ENCODE measurements around the gene ATP8B4.

The ATP8B4 gene

DNA sequence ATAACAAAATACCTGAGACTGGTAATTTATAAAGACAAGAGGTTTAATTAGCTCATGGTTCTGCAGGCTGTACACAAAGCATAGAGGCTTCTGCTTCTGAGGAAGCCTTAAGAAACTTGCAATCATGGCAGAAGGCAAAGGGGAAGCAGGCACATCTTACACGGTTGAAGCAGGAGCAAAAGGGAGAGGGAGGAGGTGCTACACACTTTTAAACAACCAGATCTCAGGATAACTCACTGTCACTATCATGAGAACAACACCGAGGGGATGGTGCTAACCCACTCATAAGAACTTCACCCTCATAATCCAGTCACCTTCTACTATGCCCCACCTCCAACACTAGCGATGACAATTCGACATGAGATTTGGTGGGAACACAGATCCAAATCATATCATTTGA is 54.4 kb downstream of the ATP8B4 start:
- DNase-seq: no peak

- DNase-seq: no peak
These were observed 55.8 kb downstream of the ATP8B4 start for GRCh38 chr15:50063226-50063625.

GRCh38 chr15:50061503-50061902 is 57.5 kb downstream of the ATP8B4 start:
- no peak for DNase-seq

DNA sequence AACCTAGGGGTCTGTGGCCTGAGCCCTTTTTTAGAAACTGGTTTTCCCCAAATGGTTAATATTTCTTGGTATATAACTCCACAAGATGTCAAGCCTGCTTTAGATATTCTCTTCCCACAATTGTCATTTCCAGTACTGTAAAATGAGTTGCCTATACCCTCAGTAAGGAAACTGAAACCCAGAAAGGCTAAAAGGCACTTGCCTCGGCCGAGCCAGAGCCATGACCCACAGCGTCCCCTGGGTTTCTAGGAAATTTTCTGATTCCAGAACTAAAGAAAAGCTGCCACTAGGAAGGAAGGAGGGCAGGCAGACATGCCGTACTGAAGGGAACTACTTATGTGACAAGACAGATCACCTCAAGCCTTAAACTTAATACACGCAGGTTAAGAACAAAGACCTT is 59.1 kb downstream of the ATP8B4 start:
- no peak for DNase-seq

GRCh38 chr15:50059203-50059772 is 59.7 kb downstream of the ATP8B4 start:
- DNase-seq: no peak

GRCh38 chr15:50057905-50058639 is 61.0 kb downstream of the ATP8B4 start:
- no peak for DNase-seq

GRCh38 chr15:50057196-50057595 is 61.8 kb downstream of the ATP8B4 start:
- no peak for DNase-seq

- DNase-seq: no peak
These were observed 63.3 kb downstream of the ATP8B4 start for GRCh38 chr15:50055750-50056157.

DNA sequence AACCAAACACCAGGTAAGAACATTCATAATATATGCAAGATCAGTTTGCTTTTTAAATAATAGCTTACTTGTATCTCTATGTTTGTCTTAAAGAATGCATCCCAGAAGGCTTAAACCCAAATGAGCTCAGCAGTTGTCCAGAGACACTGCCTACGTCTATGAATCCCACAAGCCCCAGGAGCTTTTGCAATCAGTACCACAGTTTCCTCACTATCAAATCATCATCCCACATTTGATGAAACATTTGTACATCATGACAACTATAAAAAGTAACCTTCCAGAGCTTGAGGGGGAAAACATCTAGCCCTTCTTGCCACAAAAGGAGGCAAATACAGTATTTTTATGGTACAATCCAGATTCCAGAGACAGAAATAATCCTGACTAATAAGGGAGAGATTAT is 63.7 kb downstream of the ATP8B4 start:
- peak; percentile 73 for DNase-seq

GRCh38 chr15:50053055-50053856 is 65.8 kb downstream of the ATP8B4 start:
- no peak for DNase-seq

GRCh38 chr15:50051811-50052419 is 67.1 kb downstream of the ATP8B4 start:
- DNase-seq: peak; percentile 82

GRCh38 chr15:50050986-50051743 is 67.9 kb downstream of the ATP8B4 start:
- DNase-seq: no peak

DNA sequence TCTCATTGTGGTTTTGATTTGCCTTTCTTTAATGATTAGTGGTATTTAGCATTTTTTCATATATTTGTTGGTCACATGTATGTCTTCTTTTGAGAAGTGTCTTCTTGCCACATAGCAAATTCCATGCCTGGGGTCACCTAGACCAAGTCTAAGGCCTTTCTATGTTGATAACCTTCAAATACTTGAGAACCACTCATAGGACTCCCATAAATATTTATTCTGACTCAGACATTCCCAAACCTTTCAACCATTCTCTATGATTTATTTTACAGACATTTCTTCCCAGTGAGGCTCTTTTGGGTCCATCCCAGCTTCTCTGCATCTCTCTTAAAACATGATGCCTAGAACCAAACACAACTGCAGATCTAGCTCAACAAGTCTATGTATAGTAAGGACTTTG is 69.2 kb downstream of the ATP8B4 start:
- DNase-seq: peak; percentile 53

- no peak for DNase-seq
These were observed 72.2 kb downstream of the ATP8B4 start for GRCh38 chr15:50046867-50047266.

DNA sequence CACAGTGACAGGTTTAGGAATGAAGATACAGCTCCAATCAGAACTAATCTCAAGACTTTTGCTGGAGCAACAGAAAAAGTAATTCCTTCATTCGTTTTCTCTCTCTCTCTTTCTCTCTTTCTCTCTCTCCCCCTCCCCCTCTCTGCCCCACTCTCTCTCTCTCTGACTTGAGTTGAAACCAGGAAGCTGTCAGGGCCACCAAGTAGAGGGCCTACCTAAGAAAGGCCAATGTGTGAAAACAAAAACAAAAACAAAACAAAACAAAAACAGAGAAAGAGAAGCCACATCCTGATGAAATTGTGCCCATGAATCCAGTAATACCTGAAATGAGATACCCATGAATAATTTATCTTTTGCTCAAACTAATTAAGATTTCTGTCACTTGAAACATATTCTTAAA is 72.9 kb downstream of the ATP8B4 start:
- DNase-seq: no peak

- DNase-seq: no peak
These were observed 74.1 kb downstream of the ATP8B4 start for GRCh38 chr15:50044904-50045303.

DNA sequence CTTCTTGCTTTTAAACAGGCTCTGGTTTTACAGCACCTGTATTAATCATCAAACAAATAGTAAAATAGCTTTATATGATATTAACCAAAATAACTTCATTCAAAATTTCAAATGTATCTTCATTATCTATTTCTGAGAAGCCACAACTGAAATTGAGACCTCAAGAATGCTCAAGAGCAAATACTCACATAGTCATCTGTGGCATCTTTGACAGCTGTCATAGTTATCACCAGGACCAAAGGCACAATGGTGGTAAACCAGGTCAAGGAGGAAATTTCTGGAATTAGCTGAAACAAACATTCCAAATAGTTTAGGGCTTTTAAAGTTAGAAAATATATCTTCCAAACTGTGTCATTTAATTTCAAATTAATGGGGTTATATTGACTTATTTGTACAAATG is 74.6 kb downstream of the ATP8B4 start:
- DNase-seq: no peak

DNA sequence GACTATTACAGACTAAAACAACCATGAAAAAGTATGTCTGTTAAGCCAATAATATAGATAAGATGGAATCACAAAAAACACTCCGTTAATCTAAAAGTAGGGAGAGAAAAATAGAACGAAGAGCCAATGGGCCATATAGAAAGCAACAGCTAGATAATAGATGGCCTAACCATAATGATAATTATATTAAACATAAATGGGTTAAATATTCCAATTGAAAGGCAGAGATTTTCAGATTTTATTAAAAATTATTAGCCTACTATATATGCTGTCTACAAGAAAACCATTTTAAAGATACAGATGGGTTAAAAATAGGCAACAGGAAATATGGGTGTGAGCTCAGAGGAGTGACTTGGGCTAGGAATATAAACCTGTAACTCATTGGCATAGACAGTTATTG is 76.3 kb downstream of the ATP8B4 start:
- DNase-seq: no peak

GRCh38 chr15:50030456-50030855 is 88.6 kb downstream of the ATP8B4 start:
- no peak for DNase-seq

DNA sequence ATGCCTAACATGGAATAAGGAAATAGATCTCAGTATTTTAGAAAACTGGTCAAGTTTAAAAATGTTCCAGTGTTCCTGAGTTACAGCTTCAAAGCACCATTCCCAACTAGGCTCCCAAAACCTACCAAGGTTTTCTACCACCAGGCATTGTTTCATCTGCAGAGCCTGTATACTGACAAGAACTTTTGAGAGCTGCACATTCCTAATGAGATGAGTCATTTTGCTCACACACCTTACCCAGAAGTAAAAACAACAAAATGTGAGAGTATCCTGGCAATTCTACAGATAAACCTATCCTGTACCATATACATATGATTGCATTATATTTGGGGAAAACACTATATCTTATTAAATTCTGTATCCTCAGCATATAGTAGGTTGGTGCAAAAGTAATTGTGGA is 90.7 kb downstream of the ATP8B4 start:
- DNase-seq: no peak

DNA sequence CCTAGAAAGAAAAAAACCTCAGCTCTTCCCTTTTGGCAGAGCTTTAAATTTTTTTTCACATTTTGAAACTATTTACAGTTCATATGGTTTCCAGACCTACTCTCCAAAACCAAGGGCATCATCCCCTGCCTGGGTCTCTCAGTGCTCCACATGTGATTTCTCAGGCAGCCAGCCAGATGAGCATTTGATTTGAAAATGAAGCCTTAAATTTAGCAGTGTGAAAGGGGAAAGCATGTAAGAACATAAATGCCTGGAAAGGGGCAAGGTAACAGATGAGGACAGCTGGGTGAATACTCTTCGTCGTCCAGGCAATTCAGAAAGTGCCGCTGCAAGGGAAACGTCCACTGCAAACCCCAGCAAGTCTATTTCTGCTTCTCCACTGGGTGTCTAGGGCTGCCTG is 94.8 kb downstream of the ATP8B4 start:
- DNase-seq: no peak

GRCh38 chr15:50018491-50018890 is 100.5 kb downstream of the ATP8B4 start:
- DNase-seq: no peak

GRCh38 chr15:50017522-50017921 is 101.5 kb downstream of the ATP8B4 start:
- DNase-seq: no peak

Measured in fibroblast of skin of scalp (primary cell).